HG03103 (cell line): ENCODE measurements around the gene SDK1.

ENCODE experiments used
- ATAC-seq: cut with Tn5 transposase; IDR thresholded peaks from one replicate; pipeline ENCODE4 v1.9.1; 2021; ENCODE audit warnings: low read depth; ENCODE audit not compliant: unreplicated experiment

The SDK1 gene

DNA sequence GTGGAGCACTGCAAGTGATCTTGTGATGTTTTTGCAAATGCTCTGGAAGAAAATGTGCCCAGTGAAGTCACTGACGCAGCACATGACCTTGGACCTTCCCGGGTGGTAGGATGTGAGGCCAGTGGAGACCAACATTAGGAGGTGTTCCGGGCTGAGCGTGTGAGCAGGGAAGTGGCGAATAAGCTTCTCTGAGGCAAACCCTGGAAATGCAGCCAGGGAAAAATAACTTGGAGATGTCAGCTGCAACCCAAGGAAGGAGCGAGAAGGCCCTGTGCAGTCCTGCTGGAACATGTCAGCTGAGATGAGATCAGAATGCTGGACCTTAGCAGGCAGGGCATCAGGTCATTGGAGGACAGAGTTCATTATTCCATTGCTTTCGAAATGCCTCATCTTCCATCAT lies 18.6 kb upstream of the SDK1 start:
- no peak for ATAC-seq

DNA sequence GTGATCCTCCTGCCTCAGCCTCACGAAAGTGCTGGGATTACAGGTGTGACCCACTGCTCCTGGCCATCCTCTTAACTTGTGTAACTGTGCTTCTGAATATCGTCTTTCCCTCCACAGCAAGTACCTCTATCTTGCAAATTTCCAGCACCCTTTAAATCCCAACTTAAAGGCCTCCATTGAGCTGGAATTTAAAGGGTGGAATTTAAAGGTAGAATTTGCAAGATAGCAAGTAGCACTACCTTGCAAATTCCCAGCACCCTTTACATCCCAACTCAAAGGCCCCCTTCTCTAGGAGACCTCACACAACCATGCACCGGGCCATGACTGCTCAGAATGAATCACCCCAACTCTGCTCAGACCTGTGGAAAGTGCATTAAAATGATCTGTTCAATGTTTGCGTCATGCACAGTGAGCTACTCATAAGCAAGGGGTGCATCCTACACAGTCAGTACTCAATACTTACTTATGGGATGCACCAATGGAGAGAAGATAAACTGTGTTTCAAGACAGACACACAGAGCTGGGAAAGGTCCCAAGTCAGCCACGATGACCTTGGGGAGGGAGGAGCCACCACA lies 17.8 kb upstream of the SDK1 start:
- ATAC-seq: no peak

DNA sequence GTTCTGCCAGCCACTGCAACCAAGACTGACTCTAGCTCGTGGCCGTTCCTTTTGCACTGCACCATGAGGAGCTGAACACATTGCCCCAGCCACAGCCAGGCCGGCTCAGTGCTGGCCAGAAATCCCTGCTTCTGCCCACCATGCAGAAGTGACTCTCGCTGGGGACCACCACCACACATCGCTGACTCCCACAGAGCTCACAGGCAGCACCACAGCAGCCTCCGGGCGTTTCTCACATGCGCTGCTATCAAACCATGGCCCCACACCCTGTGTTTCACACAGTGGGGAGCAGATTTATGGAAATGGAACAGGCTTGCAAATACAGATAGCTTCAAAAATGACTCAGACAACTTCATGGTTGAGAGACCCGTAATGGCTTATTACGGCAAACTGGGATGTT lies 15.4 kb upstream of the SDK1 start:
- no peak for ATAC-seq

DNA sequence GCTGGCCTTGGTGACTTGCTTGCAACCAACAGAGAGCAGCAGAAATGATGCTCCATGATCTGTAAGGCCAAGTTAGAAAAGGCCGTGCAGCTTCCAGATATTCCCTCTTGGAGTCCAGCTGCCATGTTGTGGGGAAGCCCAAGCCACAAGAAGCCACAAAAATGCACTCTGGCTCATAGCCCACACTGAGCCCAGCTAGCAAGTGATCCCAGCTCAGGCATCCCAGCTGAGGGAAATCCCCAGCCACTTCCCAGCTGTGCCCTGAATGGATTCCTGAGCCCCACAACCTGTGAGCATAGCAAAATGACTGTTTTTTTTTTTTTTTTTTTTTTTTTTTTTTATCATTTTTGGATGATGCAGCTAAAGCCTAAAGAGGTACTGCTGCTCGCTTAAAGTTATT lies 11.1 kb upstream of the SDK1 start:
- ATAC-seq: no peak

DNA sequence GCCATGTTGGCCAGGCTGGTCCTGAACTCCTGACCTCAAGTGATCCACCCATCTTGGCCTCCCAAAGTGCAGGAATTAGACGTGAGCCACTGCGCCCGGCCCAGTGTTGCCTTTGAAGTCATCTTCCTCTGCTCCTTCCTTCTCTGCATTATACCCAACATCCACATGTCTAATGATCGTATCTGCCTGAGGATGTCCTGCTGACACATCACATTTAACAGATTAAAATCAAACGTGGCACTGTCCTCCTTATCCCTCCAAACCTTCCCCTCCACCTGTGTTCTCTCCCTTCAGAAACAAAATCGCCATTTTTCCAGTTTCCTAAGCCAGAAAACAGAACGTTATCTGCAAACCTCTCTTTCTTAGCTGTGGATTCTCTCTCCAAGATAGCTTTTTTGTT lies 8.4 kb upstream of the SDK1 start:
- no peak for ATAC-seq

DNA sequence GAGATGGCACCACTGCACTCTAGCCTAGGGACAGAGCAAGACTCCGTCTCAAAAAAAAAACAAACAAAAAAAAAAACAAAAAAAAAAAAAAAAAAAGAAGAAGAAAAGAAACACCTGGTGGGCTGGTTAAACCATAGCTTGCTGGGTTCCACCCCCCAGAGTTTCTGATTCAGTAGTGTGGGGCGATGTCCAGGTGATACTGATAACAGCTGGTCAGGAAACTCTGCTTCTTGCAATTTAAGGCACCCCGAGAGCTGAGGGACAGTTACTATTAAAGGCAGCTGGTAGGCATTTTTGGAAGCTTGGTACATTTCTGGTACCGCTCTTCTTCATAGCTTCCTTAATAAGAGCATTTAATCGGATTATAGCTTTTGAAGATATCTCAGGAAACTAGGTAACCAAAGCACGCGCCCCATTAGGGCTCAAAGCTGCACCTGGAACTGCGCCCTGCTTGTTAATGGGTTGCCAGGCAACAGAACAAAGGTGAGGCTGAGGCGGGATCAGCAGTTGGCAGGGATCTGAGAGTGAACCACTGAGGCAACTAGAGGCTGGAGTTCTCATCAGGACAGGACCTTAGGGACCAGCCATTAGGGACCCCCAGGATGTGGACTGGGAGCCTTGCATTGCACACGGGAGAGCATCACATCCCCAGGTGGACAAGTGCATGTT lies 6.5 kb upstream of the SDK1 start:
- no peak for ATAC-seq

DNA sequence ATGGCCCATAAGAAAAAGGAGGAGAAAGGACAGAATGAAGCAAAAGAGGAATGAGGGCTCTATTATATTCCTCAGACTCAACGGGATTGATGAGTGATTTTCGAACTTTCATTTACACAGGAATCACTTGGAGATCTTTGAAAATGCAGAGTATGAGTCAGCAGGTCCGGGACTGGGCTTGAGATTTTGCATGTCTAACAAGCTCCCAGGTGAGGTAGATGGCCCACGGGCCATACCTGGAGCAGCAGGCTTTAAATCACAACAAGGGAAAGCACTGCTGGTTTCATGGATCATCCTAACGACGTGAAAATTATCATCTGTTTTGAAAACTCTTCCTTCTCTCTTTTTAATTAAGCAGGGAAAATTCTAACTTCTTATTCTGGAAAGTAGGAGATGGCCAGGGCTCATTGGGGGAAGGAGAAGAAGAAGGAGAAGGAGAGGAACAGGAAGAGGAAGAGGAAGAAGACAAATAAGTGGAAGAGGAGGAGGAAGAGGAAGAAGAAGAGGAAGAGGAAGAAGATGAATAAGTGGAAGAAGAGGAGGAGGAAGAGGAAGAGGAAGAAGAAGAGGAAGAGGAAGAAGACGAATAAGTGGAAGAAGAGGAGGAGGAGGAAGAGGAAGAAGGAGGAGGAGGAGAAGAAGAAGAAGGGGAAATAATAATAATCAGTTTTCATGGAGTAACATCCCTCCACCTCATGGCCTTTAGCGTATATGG lies 3.8 kb upstream of the SDK1 start:
- no peak for ATAC-seq

DNA sequence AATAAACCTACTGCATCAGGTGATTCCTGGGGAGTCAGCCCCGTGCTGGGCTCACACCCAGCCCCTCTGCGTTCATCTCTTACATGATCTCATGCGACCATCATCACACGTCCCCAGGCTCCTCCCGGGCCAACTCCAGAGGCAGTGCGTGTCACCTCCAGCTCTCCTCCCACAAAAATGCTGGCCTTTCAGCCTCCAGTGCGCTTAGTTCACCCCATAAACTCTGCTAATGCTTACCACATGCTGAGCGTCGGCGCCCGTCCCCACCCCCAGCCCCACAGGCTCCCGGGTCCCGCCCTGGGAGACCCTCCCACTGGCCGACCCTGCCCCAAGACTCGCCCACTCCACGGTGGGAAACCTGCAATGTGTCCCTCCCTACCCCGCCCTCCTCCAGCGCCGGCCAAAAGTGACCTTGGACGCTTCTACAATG lies 816 bp upstream of the SDK1 start:
- ATAC-seq: no peak

DNA sequence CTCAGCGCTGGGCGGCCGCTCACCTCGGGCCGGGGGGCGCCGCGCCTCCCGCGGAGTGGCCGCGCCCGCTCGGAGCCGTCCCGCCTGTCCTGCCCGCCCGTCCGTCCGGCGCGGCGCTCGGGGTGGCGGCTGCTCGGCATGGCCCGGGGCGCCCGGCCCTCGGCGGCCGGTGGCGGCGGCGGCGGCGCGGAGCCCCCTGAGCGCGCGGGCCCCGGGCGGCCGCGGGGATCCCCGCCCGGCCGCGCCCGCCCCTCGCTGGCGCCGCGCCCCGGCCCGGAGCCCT lies 338 bp downstream of the SDK1 start:
- peak; percentile 9 for ATAC-seq

DNA sequence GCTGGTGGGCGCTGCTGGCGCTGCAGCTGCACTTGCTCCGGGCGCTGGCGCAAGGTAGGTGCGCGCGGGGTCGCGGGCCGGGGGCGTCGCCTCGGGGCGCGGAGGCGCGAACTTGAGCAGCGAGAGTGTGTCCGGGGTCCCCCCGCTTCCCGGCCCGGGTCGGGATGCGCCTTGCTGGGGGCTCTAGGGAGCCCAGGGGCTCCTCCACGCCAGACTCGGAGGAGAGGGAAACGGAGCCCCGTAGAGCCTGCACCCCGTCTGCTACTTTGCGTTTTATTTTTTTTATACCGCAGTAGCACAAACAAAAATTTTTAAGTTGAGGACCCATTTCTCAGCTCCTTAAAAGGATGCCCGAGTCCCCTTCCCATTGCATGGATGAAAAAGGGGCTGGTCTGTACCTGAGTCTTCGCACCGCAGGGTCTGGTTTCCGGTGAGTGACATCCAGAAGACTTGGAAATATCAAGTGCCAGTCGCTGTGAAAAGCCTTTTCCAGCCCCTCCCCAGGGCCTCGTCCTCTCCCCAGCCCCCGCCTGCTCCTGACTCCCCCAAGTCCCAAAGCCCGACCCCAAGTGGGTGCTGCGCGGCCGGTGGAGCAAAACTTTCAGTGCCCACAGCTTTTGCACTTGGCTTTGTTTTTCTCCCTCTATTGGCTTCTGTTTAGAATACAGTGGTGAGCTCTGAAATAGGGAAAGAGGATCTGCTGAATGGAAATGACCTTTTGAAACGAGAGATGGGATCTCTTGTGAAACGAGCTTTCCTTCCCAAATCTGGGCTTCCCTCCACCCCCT lies 973 bp downstream of the SDK1 start:
- no peak for ATAC-seq

DNA sequence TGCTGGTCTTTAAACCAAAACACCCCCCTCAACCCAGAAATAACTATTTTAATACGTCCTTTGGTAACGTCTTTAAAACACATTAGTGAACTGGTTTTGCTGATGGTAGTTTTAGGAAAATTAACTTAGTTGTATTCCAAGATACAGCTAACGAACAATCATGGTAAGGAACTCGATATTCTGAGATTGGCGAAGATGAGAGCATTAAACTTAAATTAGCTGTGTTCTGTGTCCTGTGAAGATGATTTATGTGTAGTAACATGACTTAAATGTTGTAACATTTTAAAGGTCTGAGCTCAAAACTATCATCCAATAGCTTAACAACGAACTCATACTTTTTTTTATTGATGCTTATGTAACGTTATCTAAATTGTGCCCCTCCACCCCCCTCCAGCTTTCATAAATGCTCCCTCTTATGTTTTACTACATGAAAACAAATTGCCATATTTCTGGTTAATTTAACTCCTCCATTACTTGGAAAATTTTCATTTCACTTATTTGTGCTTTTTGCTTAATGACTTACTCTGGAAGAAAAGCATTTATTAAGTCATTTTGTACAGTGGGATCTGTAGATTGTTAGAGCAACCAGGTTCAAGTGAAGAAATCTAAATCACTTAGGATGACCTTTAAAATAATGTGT lies 1.7 kb downstream of the SDK1 start:
- no peak for ATAC-seq

DNA sequence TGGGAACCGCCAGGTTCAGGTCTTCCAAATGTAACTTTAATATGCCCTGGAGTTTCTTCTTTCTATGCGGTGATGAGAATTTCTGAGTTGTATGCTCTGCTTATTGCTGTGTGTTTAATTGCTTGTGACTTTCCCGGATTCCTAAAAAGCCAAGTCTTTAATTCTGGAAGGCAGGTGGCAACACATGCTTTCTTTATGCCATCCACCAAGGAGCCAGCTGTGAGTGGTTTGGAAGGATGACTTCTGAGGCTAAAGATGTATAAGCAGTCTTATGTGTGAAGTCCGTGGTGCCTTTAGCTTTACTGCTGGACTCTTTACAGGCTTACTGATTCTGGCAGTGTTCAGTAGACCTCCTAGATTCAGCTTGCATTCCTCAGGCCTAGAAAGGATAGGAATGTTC lies 3.1 kb downstream of the SDK1 start:
- no peak for ATAC-seq

DNA sequence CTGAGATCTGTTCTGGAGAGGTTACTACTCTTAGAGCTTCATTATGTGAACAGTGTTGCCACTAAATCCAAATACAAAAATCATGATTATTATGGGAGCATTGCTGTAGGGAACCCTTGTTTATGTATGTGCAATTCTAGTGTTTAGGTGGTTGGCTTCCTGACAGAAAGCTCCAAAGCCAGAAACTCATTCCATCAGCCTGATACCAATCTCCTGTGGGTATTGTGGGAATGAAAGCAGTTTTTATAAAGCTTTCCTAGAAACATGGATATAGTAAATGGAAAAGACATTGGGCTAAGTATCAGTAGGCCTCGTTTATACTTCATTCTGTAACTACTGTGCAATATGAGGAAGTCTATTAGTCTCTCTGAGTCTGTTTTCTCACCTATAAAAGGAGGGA lies 6.4 kb downstream of the SDK1 start:
- no peak for ATAC-seq

DNA sequence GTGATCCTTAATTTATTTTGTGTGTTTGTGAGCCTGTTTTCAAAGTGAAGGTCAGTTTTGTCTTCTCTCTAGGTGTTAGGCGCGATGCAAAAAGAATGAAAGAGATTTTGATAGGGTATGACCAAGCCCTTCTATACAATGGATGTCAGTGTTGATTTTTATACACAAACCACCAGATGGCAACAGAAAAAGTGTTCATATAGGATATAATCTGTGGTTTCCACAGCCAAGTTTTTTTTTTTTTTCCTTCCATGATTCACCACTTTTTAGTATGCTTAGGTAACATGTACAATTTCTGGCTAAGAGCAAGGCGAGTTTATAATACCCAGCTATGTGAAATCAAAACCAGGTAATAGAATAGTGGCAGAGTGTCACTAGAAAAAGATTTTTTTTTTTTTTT lies 8.1 kb downstream of the SDK1 start:
- ATAC-seq: no peak

DNA sequence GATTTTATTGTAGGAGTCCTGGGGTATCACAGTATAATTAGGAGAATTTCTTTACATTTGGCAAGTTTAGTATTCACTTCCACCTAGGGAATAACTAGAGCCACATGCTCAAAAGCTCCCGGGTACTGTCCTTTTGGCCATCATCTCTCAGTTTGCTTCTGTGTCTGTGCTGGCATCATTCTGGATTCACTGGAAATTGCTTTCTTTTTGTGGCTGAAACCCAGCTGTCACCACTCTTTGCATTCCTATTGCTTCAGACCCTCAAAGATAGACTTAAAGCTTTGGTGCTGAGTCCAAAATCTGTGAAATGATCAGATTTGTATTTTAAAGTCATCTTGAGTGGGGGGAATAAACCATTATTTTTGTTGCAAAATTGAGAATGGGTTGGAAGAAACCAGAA lies 8.9 kb downstream of the SDK1 start:
- no peak for ATAC-seq

DNA sequence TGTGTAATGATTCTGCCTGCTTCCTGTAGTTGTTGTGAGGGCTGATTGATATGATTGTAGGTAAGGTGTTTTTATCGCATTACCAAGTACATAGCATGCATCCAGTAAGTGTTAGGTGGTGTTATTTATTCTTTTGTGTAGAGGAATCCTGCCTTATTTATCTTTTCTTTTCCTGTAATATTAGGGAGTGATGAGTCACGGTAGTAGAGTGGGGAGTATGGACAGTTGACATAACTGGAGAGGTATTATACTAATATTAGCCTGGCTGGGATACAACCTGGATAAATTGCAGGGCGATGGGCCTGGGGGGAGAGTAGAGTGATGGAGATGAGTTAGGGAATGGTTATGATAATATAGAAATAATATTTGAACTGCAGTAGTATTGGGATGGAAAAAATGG lies 9.8 kb downstream of the SDK1 start:
- no peak for ATAC-seq

DNA sequence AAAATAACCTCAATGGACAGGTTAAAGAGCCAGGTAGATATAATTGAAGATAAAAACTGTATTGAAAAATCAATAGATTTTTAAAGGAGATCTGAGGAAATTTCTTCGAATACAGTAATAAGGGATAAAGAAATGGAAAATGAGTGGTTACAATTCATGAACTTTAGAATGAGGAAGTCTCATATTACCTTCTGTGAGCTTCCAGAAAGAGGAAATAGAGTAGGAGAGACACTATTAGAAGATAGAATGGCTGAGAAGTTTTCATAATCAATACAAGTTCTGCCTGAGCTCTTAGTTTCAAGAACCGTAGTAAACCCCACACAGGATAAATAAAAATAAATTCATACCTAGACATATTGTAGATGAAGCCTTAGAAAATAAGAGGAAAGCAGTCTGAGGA lies 11.5 kb downstream of the SDK1 start:
- ATAC-seq: no peak

DNA sequence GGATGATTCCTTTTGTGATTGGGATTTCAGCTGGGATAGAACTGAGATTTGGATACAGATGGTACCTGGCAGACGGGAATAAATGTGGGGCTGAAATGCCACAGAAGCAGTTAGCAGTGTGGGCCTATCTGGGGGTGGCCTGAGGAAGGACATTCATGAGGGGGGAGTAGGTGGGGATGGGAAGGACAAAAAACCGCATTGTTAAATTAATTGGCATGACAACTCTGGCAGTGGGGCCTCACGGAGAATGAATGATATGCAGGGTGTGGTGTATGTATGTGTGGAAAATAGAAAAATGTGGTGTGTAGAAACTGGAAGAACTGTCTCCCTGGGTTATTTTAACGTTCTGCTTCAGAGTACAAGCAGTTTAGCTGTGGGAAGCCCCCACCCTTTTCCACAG lies 17.8 kb downstream of the SDK1 start:
- ATAC-seq: no peak

DNA sequence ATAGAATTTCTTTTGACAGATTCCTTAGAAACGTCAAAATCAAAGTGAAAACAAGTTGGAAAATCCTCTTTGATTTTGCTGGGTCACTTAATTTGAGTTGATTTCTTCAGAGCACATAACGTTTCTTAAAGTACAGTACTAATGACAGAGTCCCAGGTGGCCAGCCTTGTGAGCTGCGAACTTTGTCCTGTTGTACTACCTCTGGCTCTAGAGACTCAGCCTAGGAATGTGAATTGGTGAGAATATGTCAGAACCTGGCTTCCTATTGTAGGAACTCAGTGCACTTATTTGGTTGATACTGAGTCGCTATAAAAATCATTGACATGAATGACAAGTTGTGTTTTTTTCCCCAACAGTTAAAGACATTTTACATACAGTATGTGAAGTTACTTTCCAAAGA lies 20.2 kb downstream of the SDK1 start:
- no peak for ATAC-seq

DNA sequence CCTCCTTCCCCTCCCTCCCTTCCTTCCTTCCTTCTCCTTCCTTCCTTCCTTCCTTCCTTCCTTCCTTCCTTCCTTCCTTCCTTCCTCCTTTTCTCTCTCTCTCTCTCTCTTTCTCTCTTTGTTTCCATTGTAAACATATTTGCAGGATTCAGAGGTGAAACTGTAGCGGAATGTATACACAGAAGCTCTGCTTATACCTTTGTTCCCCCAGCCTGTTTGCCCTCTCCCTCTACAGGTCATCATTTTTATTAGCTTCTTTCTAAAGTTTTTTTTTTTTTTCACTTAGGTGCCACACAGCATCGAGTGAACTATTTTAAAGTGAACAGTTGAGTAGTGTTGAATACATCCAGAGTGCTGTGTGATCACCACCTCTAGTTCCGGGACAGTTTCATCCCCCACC lies 20.7 kb downstream of the SDK1 start:
- no peak for ATAC-seq

DNA sequence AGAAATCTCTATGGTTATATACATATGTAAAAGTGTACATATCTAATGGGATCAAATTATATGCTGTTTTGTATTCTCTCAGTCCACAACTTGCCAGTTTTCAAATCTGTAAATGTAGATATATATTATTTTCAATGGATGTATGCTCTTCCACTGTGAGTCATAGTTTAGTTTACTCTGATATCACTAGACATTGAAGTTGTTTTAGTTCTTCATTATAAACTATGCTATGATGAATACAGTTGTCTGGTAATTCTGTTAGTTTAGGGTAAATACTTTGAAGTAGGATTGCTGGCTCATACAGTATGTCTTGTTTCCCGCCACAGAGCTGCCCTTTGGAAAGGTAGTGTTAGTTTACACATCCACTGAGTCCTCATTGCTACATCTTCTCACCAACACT lies 25.2 kb downstream of the SDK1 start:
- ATAC-seq: no peak
